Cerebellar nuclear complex (tissue), 1 donor: ENCODE measurements around the gene RAB5A.
"Not testable (repeated sequence)": the region's sequence is repeated elsewhere in the genome, so short reads cannot be mapped to it uniquely, and the experiment has no call there.

Experiments
- DNase-seq, 2 experiments: peaks; one replicate each; lab custom pipeline; 2025; lab: John Stamatoyannopoulos, UW

RAB5A gene

GRCh38 chr3:19947549-19948225 lies 790 bp downstream of the RAB5A start:
- no peak for DNase-seq

- no peak for DNase-seq
Measured at GRCh38 chr3:19948226-19948591, 1.3 kb downstream of the RAB5A start.

- no peak for DNase-seq
Measured at GRCh38 chr3:19950316-19950715, 3.4 kb downstream of the RAB5A start.

- DNase-seq = no peak
Measured at GRCh38 chr3:19954676-19955075, 7.8 kb downstream of the RAB5A start.

- DNase-seq = not testable (repeated sequence)
Measured at GRCh38 chr3:19957354-19957753, 10.5 kb downstream of the RAB5A start.

- DNase-seq = no peak
Measured at GRCh38 chr3:19959505-19959904, 12.6 kb downstream of the RAB5A start.

GRCh38 chr3:19960696-19961095 lies 13.8 kb downstream of the RAB5A start:
- DNase-seq = no peak

GRCh38 chr3:19961960-19962359 lies 15.1 kb downstream of the RAB5A start:
- no peak for DNase-seq

GRCh38 chr3:19967208-19967607 lies 20.3 kb downstream of the RAB5A start:
- no peak for DNase-seq

GRCh38 chr3:19967812-19968211 lies 20.9 kb downstream of the RAB5A start:
- DNase-seq = no peak

GRCh38 chr3:19970327-19970726 lies 23.4 kb downstream of the RAB5A start:
- no peak for DNase-seq

- no peak for DNase-seq
Measured at GRCh38 chr3:19972054-19972453, 25.2 kb downstream of the RAB5A start.

- DNase-seq = not testable (repeated sequence)
Measured at GRCh38 chr3:19988904-19989303, 42.0 kb downstream of the RAB5A start.

- no peak for DNase-seq
Measured at GRCh38 chr3:19994796-19995195, 47.9 kb downstream of the RAB5A start.

- no peak for DNase-seq
Measured at GRCh38 chr3:19997502-19997901, 50.6 kb downstream of the RAB5A start.

- DNase-seq = no peak
Measured at GRCh38 chr3:20001932-20002331, 55.0 kb downstream of the RAB5A start.

- DNase-seq = no peak
Measured at GRCh38 chr3:20007960-20008359, 61.1 kb downstream of the RAB5A start.

- no peak for DNase-seq
Measured at GRCh38 chr3:20008646-20009045, 61.7 kb downstream of the RAB5A start.

- DNase-seq = no peak
Measured at GRCh38 chr3:20012164-20012563, 65.3 kb downstream of the RAB5A start, which contains the start of gene PP2D1. Gene PP2D1 (minus strand): TSS chr3:20012264. CDS start chr3:20012072, 192 bp downstream.

GRCh38 chr3:20013396-20013795 lies 66.5 kb downstream of the RAB5A start:
- DNase-seq = no peak

GRCh38 chr3:20015525-20015924 lies 68.6 kb downstream of the RAB5A start:
- DNase-seq = no peak

GRCh38 chr3:20016076-20016475 lies 69.2 kb downstream of the RAB5A start:
- not testable (repeated sequence) for DNase-seq

- DNase-seq = no peak
Measured at GRCh38 chr3:20022954-20023622, 76.2 kb downstream of the RAB5A start.
